Heart left ventricle (tissue), 16 donors: ENCODE measurements around the gene GRK5. TPM values are rescaled to one million over a fixed set of nuclear protein-coding genes. Genes with fewer than 3 reads are reported as not detected.

Experiments used
- ATAC-seq, 4 donors: fragments of 200-7000 bp; cut with Tn5 transposase; one replicate each; pipeline ENCODE4 v1.9.1; 2020 to 2022; ENCODE audit warnings: moderate library complexity in 4 of 4, mild to moderate bottlenecking in 3 of 4, moderate number of reproducible peaks in 1 of 4
- DNase-seq, 5 donors: peaks; one replicate each; pipeline ENCODE4 v3.0.0-alpha.2; 2020
- H3K27ac ChIP-seq, 12 donors: fragments of 200-600 bp; sonication (generic) in 4 of 12; one replicate each; pipeline versions ENCODE4 v1.5.0 to v1.8.0; 2016 to 2022; ENCODE audit warnings: mild to moderate bottlenecking in 2 of 12
- H3K27me3 ChIP-seq, 9 donors: fragments of 200-600 bp; sonication (generic) in 2 of 9; one replicate each; pipeline versions ENCODE4 v1.5.1 to v1.8.0; 2016 to 2022; ENCODE audit warnings: mild to moderate bottlenecking in 3 of 9
- H3K36me3 ChIP-seq, 9 donors: fragments of 200-600 bp; sonication (generic) in 2 of 9; one replicate each; pipeline versions ENCODE4 v1.5.0 to v1.8.0; 2018 to 2022; ENCODE audit warnings: mild to moderate bottlenecking in 2 of 9
- H3K4me1 ChIP-seq, 12 donors: fragments of 200-600 bp; sonication (generic) in 4 of 12; one replicate each; pipeline versions ENCODE4 v1.5.0 to v1.8.0; 2016 to 2022; ENCODE audit warnings: mild to moderate bottlenecking in 3 of 12
- H3K4me3 ChIP-seq, 12 donors: fragments of 200-600 bp; sonication (generic) in 4 of 12; one replicate each; pipeline versions ENCODE4 v1.5.0 to v1.8.0; 2017 to 2022; ENCODE audit warnings: mild to moderate bottlenecking in 9 of 12, moderate library complexity in 4 of 12
- H3K9me3 ChIP-seq, 12 donors: fragments of 200-600 bp; sonication (generic) in 4 of 12; one replicate each; pipeline versions ENCODE4 v1.5.0 to v1.8.0; 2016 to 2022; ENCODE audit warnings: mild to moderate bottlenecking in 1 of 12
- CTCF ChIP-seq, 12 donors: fragments of 200-600 bp; sonication (generic) in 4 of 12; IDR thresholded peaks; one replicate each; pipeline versions ENCODE4 v1.5.0 to v1.8.0; 2018 to 2022; ENCODE audit warnings: antibody characterized with exemption in 12 of 12, mild to moderate bottlenecking in 5 of 12
- POLR2A ChIP-seq, 2 donors: fragments of 450-650 bp; IDR thresholded peaks; one replicate each; pipeline ENCODE4 v1.6.1; 2017; ENCODE audit warnings: antibody characterized with exemption in 2 of 2, mild to moderate bottlenecking in 2 of 2, moderate library complexity in 2 of 2
- WGBS, 4 donors: extraction: QIAGEN DNeasy Blood & Tissue Kit in 2 of 4; methylation state at CpG; one replicate each; pipeline versions ENCODE4 v1.1.5 to v1.1.7; 2013 to 2018; 5-methylcytosine and 5-hydroxymethylcytosine counted together
- intact Hi-C, 10 donors: fragments of 100-400 bp; cut with DNase I; formaldehyde crosslinking; loops; one replicate each; pipeline versions ENCODE4 v1.11.1 to v1.14.2; 2022
- polyA plus RNA-seq, 2 donors: library from polyadenylated mRNA; stranded (reverse); fragments of 200-250 nt; gene quantifications; one replicate each; pipeline ENCODE4 v1.2.3, GENCODE V29; 2013
- total RNA-seq, 9 donors: library from RNA; depleted of rRNA in 2 of 9; stranded (reverse); fragments of >200 nt in 2 of 9; fragmentation: NEBNext Ultra II Directional in 3 of 9; extraction: Animal tissue kit (Norgen Biotek cat#: 25700) in 3 of 9; gene quantifications; one replicate each; pipeline versions ENCODE4 v1.1.0 to v1.2.4, GENCODE V29; 2016 to 2023
- donor health status: ischemic (EF 13 %, LVEDD 7.1; RV severe dilation, severe dysfunction).
- donor health status: healthy with polysubstance abuse.
- donor health status: DM: no; HTN: yes; CAD: no.
- donor health status: DM: no; HTN: no; CAD: no.
- donor health status: ischemic (EF 25% LVEDD 6.9; RV normal size, moderate dysfunction).
- donor health status: ischemic (EF 25% LVEDD 5.7; RV mildly dilated, moderate dysfunction).
- donor health status: healthy.
- donor health status: DM: yes; HTN: yes; CAD: no.
- donor health status: ischemic (EF 35%, LVEDD 5.7; RV mildly dilated, moderate dysfunction).
- donor health status: nonischemic (EF 11% LVEDD 7.7; RV severe dilation, severe dysfunction).
- donor health status: DM: yes; HTN: yes; CAD: no.
- donor health status: PGD.
- donor health status: ischemic (EF 29% LVEDD 5.4; RV normal size, mild dysfunction).
- donor health status: nonischemic (EF 23%, LVEDD 6.1; RV moderate dilation, normal function).

GRK5 gene
- total and polyA plus RNA-seq, 11 donors = 13.1 to 58.0 (median 30.2) TPM

- ATAC-seq = no peak
- Histone ChIP-seq H3K27me3 (no peaks in the 10 kb centered on the region), H3K9me3 (no peaks in the 10 kb centered on the region), H3K4me1 (peaks cover 9 to 91% (median 68%) of the 10 kb centered on the region in 12 donors), H3K4me3 (peak overlapping the region in 5 of 12 donors; percentile 3 to 43 (median 10)), H3K27ac (peak overlapping the region; percentile 66 to 91 (median 84)), H3K36me3 (peaks cover 0 to 2% (median 0%) of the 10 kb centered on the region in 9 donors)
- peak in 1 of 5 donors; percentile 27 for DNase-seq
- intact Hi-C loops = no loop called here
- WGBS, 4 donors = 49 to 64% (median 56%) methylated on average over 21 of the region's 21 CpGs
- no peak for TF ChIP-seq POLR2A (IDR thresholded peaks at IDR 0.05)
These were observed 161.9 kb downstream of the GRK5 start for GRCh38 chr10:119368991-119369869.

- ATAC-seq (peak in 3 of 4 donors; percentile 47 to 73 (median 62)), DNase-seq (peak in 4 of 5 donors; percentile 66 to 73 (median 68))
- Histone ChIP-seq H3K4me1 (peaks cover 9 to 91% (median 62%) of the 10 kb centered on the region in 12 donors), H3K27ac (peak overlapping the region; percentile 66 to 91 (median 84)), H3K36me3 (peaks cover 0 to 2% (median 0%) of the 10 kb centered on the region in 9 donors), H3K4me3 (peak overlapping the region in 7 of 12 donors; percentile 11 to 35 (median 21)), H3K9me3 (no peaks in the 10 kb centered on the region), H3K27me3 (no peaks in the 10 kb centered on the region)
- intact Hi-C loops = loop anchor here in 4 of 10 donors (5.0 kb wide), 2 partner anchors 37 to 163 kb away; partner anchors contain the start of gene GRK5 (in 1 of the 4)
- WGBS, 4 donors = 41 to 54% (median 47%) methylated on average over 16 of the region's 16 CpGs
- TF ChIP-seq POLR2A (IDR thresholded peaks at IDR 0.05) (no peak), CTCF (IDR thresholded peaks at IDR 0.05) (no peak)
These were observed 162.9 kb downstream of the GRK5 start for GRCh38 chr10:119370111-119370741.

DNA sequence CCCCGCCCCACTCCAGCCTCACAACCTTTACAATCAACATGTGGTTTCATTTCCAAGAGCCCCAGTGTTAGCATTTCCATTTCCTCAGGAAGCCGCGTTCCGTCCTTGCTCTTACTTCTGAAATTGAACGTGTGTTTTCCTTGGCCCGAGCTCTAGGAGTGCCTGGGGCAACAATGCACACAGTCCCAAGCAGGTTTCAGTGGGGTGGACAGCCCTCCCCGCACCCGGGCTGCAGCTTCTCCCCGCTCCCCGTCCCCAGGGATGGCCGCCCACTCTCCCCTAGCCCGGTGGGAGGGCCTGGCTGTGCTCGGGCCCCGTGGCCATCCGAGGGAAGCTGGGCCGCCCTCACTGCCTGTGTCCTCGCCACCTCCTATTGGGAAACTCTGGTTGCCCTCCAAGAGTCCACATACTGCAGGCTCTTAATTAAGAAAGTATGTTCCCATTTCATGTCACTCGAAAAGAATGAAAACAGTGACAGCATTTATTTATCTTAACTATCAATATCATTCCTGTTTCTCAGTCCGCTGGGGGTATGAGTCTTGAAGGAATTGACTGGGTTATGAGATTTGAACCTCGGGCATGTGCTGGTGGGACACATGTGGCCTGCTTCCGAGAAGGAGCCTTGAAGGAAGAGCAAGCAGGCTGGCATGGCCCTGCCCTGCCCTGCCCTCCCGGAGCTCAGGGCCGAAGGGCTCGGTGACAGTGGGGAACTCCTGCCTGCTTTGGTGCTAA lies 163.8 kb downstream of the GRK5 start:
- no peaks in the 10 kb centered on the region for H3K27me3 ChIP-seq
- ATAC-seq (peak; percentile 13 to 80 (median 72)), DNase-seq (peak; percentile 77 to 88 (median 85))
- peak overlapping the region in 8 of 12 donors; percentile 1 to 35 (median 24) for H3K4me3 ChIP-seq
- 42 to 50% (median 46%) methylated on average over 19 to 24 of the region's 24 CpGs for WGBS, 4 donors
- TF ChIP-seq CTCF (IDR thresholded peaks at IDR 0.05) = no peak
- TF ChIP-seq POLR2A (IDR thresholded peaks at IDR 0.05) = no peak
- intact Hi-C loops = loop anchor here in 4 of 10 donors (5.0 kb wide), 2 partner anchors 36 to 164 kb away; partner anchors contain the start of gene GRK5 (in 1 of the 4)
- H3K27ac ChIP-seq = peak overlapping the region; percentile 71 to 91 (median 84)
- H3K36me3 ChIP-seq = no peaks in the 10 kb centered on the region
- H3K9me3 ChIP-seq = no peaks in the 10 kb centered on the region
- H3K4me1 ChIP-seq = peaks cover 7 to 91% (median 61%) of the 10 kb centered on the region in 12 donors
